Measurements from ENCODE around the gene CIDEB. TPM values are rescaled to one million over a fixed set of nuclear protein-coding genes. Genes with fewer than 3 reads are reported as not detected.

Gene CIDEB
- total and polyA plus RNA-seq, 2 of the 8 experiments (the other 6 are each of a cell fraction or from before 2014, with no cell fraction given): 0.11 TPM; not detected in 1

DNA sequence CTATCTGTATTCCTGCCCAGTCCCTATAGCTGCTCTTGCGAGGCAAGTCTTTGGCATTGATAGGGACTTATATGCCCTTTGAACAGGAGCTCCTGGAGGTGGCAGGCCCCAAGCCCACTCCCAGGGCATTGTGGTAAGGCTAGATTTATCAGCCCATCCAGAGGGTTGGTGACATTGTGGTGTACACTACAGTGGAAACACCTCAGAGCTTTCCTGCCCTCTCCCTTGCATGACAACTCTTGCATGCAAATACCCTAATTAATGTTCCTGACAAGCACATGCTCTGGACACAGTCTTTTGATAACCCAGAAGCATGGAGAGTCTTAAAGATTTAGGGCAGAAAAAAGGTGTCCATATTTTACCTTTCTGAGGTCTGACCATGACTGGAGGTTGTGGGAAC, 32.8 kb upstream of the CIDEB start:
- Histone ChIP-seq H3K23me2 (ENCODE audit: low read depth, low read length) (peaks cover 8% of the 10 kb centered on the region; the same call in 1 of the 2 replicates), H2BK15ac (ENCODE audit: low read length) (no peak overlapping the region), H2BK5ac (ENCODE audit: low read depth, low read length) (no peak overlapping the region), H2BK12ac (ENCODE audit: low read depth, low read length) (no peak overlapping the region), H3K36me3 (ENCODE audit: control insufficient read depth in 2 of 4, insufficient read depth in 4 of 4, low read length in 3 of 4) (no peaks in the 10 kb centered on the region), H4K91ac (replicated peaks; ENCODE audit: insufficient read length, low read length) (no peak overlapping the region), H3K4me2 (ENCODE audit: insufficient read depth in 1 of 2, low read depth in 2 of 2, low read length in 2 of 2) (no peak overlapping the region; a peak in 1 of 4 replicates), H3K4me1 (replicated peaks in 1 of 4; ENCODE audit: control insufficient read depth in 3 of 4, insufficient read depth in 4 of 4, low read length in 3 of 4) (peaks cover 0 to 5% (median 0%) of the 10 kb centered on the region in 4 experiments; a peak in 2 of 7 replicates), H2BK120ac (replicated peaks; ENCODE audit: low read depth, low read length) (no peak overlapping the region), H3K56ac (replicated peaks; ENCODE audit: insufficient read length, low read depth, low read length) (no peak overlapping the region), H2BK20ac (ENCODE audit: low read length) (no peak overlapping the region), H3K79me2 (ENCODE audit: control insufficient read depth in 1 of 2, insufficient read depth in 2 of 2, low read length in 2 of 2) (no peaks in the 10 kb centered on the region), H3K9ac (replicated peaks in 1 of 4; ENCODE audit: extremely low read depth in 1 of 4, low read depth in 3 of 4, low read length in 3 of 4) (no peak overlapping the region), H3K18ac (ENCODE audit: extremely low read depth, low read length) (no peak overlapping the region), H3K9me3 (ENCODE audit: insufficient read depth in 2 of 2, low read depth in 1 of 2, low read length in 1 of 2) (no peaks in the 10 kb centered on the region), H4K20me1 (replicated peaks in 1 of 2; ENCODE audit: control insufficient read depth in 1 of 2, insufficient read depth in 2 of 2, low read length in 2 of 2) (no peaks in the 10 kb centered on the region), H4K8ac (ENCODE audit: extremely low read depth, insufficient read depth, low read length) (no peak overlapping the region), H3K14ac (ENCODE audit: insufficient read length) (no peak overlapping the region), H3K27ac (ENCODE audit: low read depth, low read length) (no peak overlapping the region), H3K79me1 (ENCODE audit: low read depth, low read length) (no peaks in the 10 kb centered on the region), H3K23ac (ENCODE audit: insufficient read length) (no peak overlapping the region), H2AK5ac (ENCODE audit: low read depth, low read length) (no peak overlapping the region), H3K4ac (replicated peaks; ENCODE audit: insufficient read length, low read depth, low read length) (no peak overlapping the region), H2AFZ (ENCODE audit: low read length) (no peak overlapping the region), H3K4me3 (ENCODE audit: extremely low read depth in 1 of 4, insufficient read depth in 2 of 4, low read depth in 3 of 4, low read length in 4 of 4) (no peak overlapping the region), H3K27me3 (replicated peaks in 1 of 4; ENCODE audit: control insufficient read depth in 3 of 4, extremely low read depth in 1 of 4, insufficient read depth in 3 of 4, low read length in 3 of 4) (peaks cover 42 to 63% (median 61%) of the 10 kb centered on the region in 4 experiments), H4K5ac (ENCODE audit: insufficient read length, low read depth, low read length) (no peak overlapping the region)
- no peak for DNase-seq (ENCODE audit: low read depth in 1 of 2, low spot score in 2 of 2)
- WGBS, 2 experiments (ENCODE audit: extremely low coverage in 1 of 2, insufficient coverage in 1 of 2, insufficient read length in 1 of 2, insufficient replicate concordance in 2 of 2, low coverage in 1 of 2, low lambda C conversion rate in 2 of 2, missing lambda C conversion rate in 1 of 2): 73% methylated on average over 1 of the region's 1 CpG; no CpG with 5 or more reads in 1 of the 2 experiments
- ChIA-PET POLR2A (ENCODE audit: partially characterized antibody) (interaction anchor here (0.6 to 1.8 kb wide), 4 partner anchors 26 to 96 kb away, joined by 3 to 6 read pairs (median 4); partner anchors contain the start of genes CBLN3 and KHNYN), CTCF (ENCODE audit: partially characterized antibody) (interaction anchor here (0.6 to 27.8 kb wide), 9 partner anchors 11 to 469 kb away, joined by 3 to 664 read pairs (median 6); partner anchors contain the start of genes CBLN3, KHNYN and NFATC4)
- FAIRE-seq: no peak
- TF ChIP-seq CHD2 (IDR thresholded peaks at IDR 0.05; ENCODE audit: low read length): no peak
- no peak for TF ChIP-seq RNF2 (IDR thresholded peaks at IDR 0.05; ENCODE audit: borderline replicate concordance, low read depth, low read length, missing control alignments, poor library complexity, severe bottlenecking)
- no peak for TF ChIP-seq CBX8 (IDR thresholded peaks at IDR 0.05; ENCODE audit: borderline replicate concordance, low read depth, low read length)
- TF ChIP-seq CEBPB (IDR thresholded peaks at IDR 0.05; ENCODE audit: low read depth, low read length): no peak
- no peak for TF ChIP-seq CREB1 (IDR thresholded peaks at IDR 0.05)
- TF ChIP-seq, protein P1, sequence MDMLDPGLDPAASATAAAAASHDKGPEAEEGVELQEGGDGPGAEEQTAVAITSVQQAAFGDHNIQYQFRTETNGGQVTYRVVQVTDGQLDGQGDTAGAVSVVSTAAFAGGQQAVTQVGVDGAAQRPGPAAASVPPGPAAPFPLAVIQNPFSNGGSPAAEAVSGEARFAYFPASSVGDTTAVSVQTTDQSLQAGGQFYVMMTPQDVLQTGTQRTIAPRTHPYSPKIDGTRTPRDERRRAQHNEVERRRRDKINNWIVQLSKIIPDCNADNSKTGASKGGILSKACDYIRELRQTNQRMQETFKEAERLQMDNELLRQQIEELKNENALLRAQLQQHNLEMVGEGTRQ (IDR thresholded peaks at IDR 0.05; ENCODE audit: low read length): no peak
- no peak for TF ChIP-seq ASH2L (IDR thresholded peaks at IDR 0.05; ENCODE audit: low read length)
- no peak for TF ChIP-seq YY1 (IDR thresholded peaks at IDR 0.05; ENCODE audit: low read depth, low read length)
- no peak for TF ChIP-seq TAF7 (optimal IDR thresholded peaks at IDR 0.05; ENCODE audit: borderline replicate concordance, low read depth, low read length)
- TF ChIP-seq FOSL1 (IDR thresholded peaks at IDR 0.05; ENCODE audit: insufficient read depth, low read depth, low read length): no peak
- no peak for TF ChIP-seq RAD21 (IDR thresholded peaks at IDR 0.05 in 1 of 2, conservative IDR thresholded peaks at IDR 0.05 in 1 of 2; ENCODE audit: low read depth in 2 of 2, low read length in 2 of 2)
- no peak for TF ChIP-seq SIRT6 (IDR thresholded peaks at IDR 0.05; ENCODE audit: low read length)
- no peak for TF ChIP-seq TBP (IDR thresholded peaks at IDR 0.05; ENCODE audit: low read depth, low read length)
- TF ChIP-seq SP4 (IDR thresholded peaks at IDR 0.05; ENCODE audit: low read length): no peak
